CD4-positive, alpha-beta T cell treated with Interleukin-15 for 1 hour (primary cell): ENCODE results near the gene CYBRD1.
"Not testable (repeated sequence)": the region's sequence is repeated elsewhere in the genome, so short reads cannot be mapped to it uniquely, and the experiment has no call there.

ENCODE experiments used
- DNase-seq: peaks from one replicate; pipeline ENCODE4 v3.0.0-alpha.2; 2020

Gene CYBRD1

GRCh38 chr2:171516793-171517192 lies 5.5 kb upstream of the CYBRD1 start:
- DNase-seq: no peak

GRCh38 chr2:171520471-171520870 lies 1.8 kb upstream of the CYBRD1 start:
- DNase-seq: no peak

GRCh38 chr2:171521361-171522051 lies 768 bp upstream of the CYBRD1 start:
- DNase-seq: no peak

- DNase-seq: no peak
These were observed 464 bp downstream of the CYBRD1 start for GRCh38 chr2:171522788-171523087.

- no peak for DNase-seq
These were observed 1.1 kb downstream of the CYBRD1 start for GRCh38 chr2:171523088-171524017.

- no peak for DNase-seq
These were observed 1.7 kb downstream of the CYBRD1 start for GRCh38 chr2:171524018-171524401.

GRCh38 chr2:171529914-171530313 lies 7.6 kb downstream of the CYBRD1 start:
- DNase-seq: no peak

- DNase-seq: no peak
These were observed 8.1 kb downstream of the CYBRD1 start for GRCh38 chr2:171530378-171530777.

- not testable (repeated sequence) for DNase-seq
These were observed 8.6 kb downstream of the CYBRD1 start for GRCh38 chr2:171530859-171531258.

GRCh38 chr2:171531291-171531690 lies 9.0 kb downstream of the CYBRD1 start:
- DNase-seq: no peak

GRCh38 chr2:171531836-171532450 lies 9.7 kb downstream of the CYBRD1 start:
- no peak for DNase-seq

GRCh38 chr2:171533331-171533730 lies 11.1 kb downstream of the CYBRD1 start:
- no peak for DNase-seq

GRCh38 chr2:171535528-171535927 lies 13.3 kb downstream of the CYBRD1 start:
- not testable (repeated sequence) for DNase-seq

GRCh38 chr2:171540437-171540836 lies 18.2 kb downstream of the CYBRD1 start:
- DNase-seq: no peak

GRCh38 chr2:171541202-171541887 lies 19.1 kb downstream of the CYBRD1 start:
- DNase-seq: no peak

- no peak for DNase-seq
These were observed 22.8 kb downstream of the CYBRD1 start for GRCh38 chr2:171545086-171545485.

GRCh38 chr2:171547256-171547655 lies 25.0 kb downstream of the CYBRD1 start:
- DNase-seq: no peak

- no peak for DNase-seq
These were observed 25.4 kb downstream of the CYBRD1 start for GRCh38 chr2:171547720-171548119.

- DNase-seq: no peak
These were observed 28.3 kb downstream of the CYBRD1 start for GRCh38 chr2:171550613-171551012.

- no peak for DNase-seq
These were observed 29.6 kb downstream of the CYBRD1 start for GRCh38 chr2:171551836-171552235.

GRCh38 chr2:171553236-171553635 lies 31.0 kb downstream of the CYBRD1 start:
- no peak for DNase-seq

- DNase-seq: no peak
These were observed 31.6 kb downstream of the CYBRD1 start for GRCh38 chr2:171553858-171554257.

- DNase-seq: no peak
These were observed 32.8 kb downstream of the CYBRD1 start for GRCh38 chr2:171554991-171555615.
